GM21576 (cell line): ENCODE measurements around the gene CTNNA3.
"Not testable (repeated sequence)": the region's sequence is repeated elsewhere in the genome, so short reads cannot be mapped to it uniquely, and the experiment has no call there.

Source experiments
- ATAC-seq: cut with Tn5 transposase; IDR thresholded peaks from one replicate; pipeline ENCODE4 v1.9.1; 2021; ENCODE audit warnings: mild to moderate bottlenecking, moderate library complexity; ENCODE audit not compliant: unreplicated experiment

Gene CTNNA3

GRCh38 chr10:66483966-66484365, 1212.0 kb downstream of the CTNNA3 start:
- no peak for ATAC-seq

- ATAC-seq = no peak
Measured at GRCh38 chr10:66472156-66472555, 1223.8 kb downstream of the CTNNA3 start.

GRCh38 chr10:66467042-66467441, 1229.0 kb downstream of the CTNNA3 start:
- no peak for ATAC-seq

GRCh38 chr10:66466622-66467021, 1229.4 kb downstream of the CTNNA3 start:
- ATAC-seq = no peak

GRCh38 chr10:66463611-66464010, 1232.4 kb downstream of the CTNNA3 start:
- ATAC-seq = no peak

GRCh38 chr10:66457629-66458028, 1238.4 kb downstream of the CTNNA3 start:
- ATAC-seq = no peak

- no peak for ATAC-seq
Measured at GRCh38 chr10:66455304-66455703, 1240.7 kb downstream of the CTNNA3 start.

- ATAC-seq = no peak
Measured at GRCh38 chr10:66440568-66440967, 1255.4 kb downstream of the CTNNA3 start.

GRCh38 chr10:66414943-66415342, 1281.1 kb downstream of the CTNNA3 start:
- ATAC-seq = no peak

- no peak for ATAC-seq
Measured at GRCh38 chr10:66405566-66405965, 1290.4 kb downstream of the CTNNA3 start.

- ATAC-seq = no peak
Measured at GRCh38 chr10:66398669-66399068, 1297.3 kb downstream of the CTNNA3 start.

GRCh38 chr10:66394342-66395063, 1301.5 kb downstream of the CTNNA3 start:
- no peak for ATAC-seq

- ATAC-seq = no peak
Measured at GRCh38 chr10:66390926-66391325, 1305.1 kb downstream of the CTNNA3 start.

- ATAC-seq = no peak
Measured at GRCh38 chr10:66381045-66381444, 1315.0 kb downstream of the CTNNA3 start.

- no peak for ATAC-seq
Measured at GRCh38 chr10:66378117-66378876, 1317.7 kb downstream of the CTNNA3 start.

- no peak for ATAC-seq
Measured at GRCh38 chr10:66368146-66368545, 1327.8 kb downstream of the CTNNA3 start.

- no peak for ATAC-seq
Measured at GRCh38 chr10:66366163-66366562, 1329.8 kb downstream of the CTNNA3 start.

- ATAC-seq = no peak
Measured at GRCh38 chr10:66365686-66366085, 1330.3 kb downstream of the CTNNA3 start.

GRCh38 chr10:66362522-66362921, 1333.5 kb downstream of the CTNNA3 start:
- no peak for ATAC-seq

GRCh38 chr10:66353822-66354221, 1342.2 kb downstream of the CTNNA3 start:
- ATAC-seq = not testable (repeated sequence)

- no peak for ATAC-seq
Measured at GRCh38 chr10:66353422-66353821, 1342.6 kb downstream of the CTNNA3 start.
